Measurements from ENCODE around the gene CARD11.
"Not testable (repeated sequence)": the region's sequence is repeated elsewhere in the genome, so short reads cannot be mapped to it uniquely, and the experiment has no call there.

CARD11 gene

GRCh38 chr7:2958416-2959102 lies 85.1 kb downstream of the CARD11 start:
- H3K36me3 Mint-ChIP-seq (ENCODE audit: insufficient read depth) = peaks cover 47% of the 10 kb centered on the region
- DNase-seq = no peak
- H3K9me3 Mint-ChIP-seq = no peaks in the 10 kb centered on the region
- H3K4me3 Mint-ChIP-seq = no peak overlapping the region
- H3K27me3 Mint-ChIP-seq = no peaks in the 10 kb centered on the region
- peak overlapping the region; percentile 61 to 71 for H3K27ac Mint-ChIP-seq
- no peak for ATAC-seq (replicated peaks)
- peaks cover 43 to 49% of the 10 kb centered on the region in 2 donors for H3K4me1 Mint-ChIP-seq (ENCODE audit: low read depth in 2 of 2)

GRCh38 chr7:2957369-2957727 lies 86.3 kb downstream of the CARD11 start:
- not testable (repeated sequence) for H3K4me3 Mint-ChIP-seq; ATAC-seq (replicated peaks); H3K27me3 Mint-ChIP-seq; H3K9me3 Mint-ChIP-seq; DNase-seq
- H3K27ac Mint-ChIP-seq = peak overlapping the region; percentile 71 to 79
- peaks cover 50% of the 10 kb centered on the region for H3K36me3 Mint-ChIP-seq (ENCODE audit: insufficient read depth)
- H3K4me1 Mint-ChIP-seq (ENCODE audit: low read depth in 2 of 2) = peaks cover 40 to 44% of the 10 kb centered on the region in 2 donors

GRCh38 chr7:2956526-2957368 lies 86.9 kb downstream of the CARD11 start:
- H3K9me3 Mint-ChIP-seq = no peaks in the 10 kb centered on the region
- peak overlapping the region; percentile 71 to 79 for H3K27ac Mint-ChIP-seq
- H3K4me3 Mint-ChIP-seq = no peak overlapping the region
- peaks cover 55% of the 10 kb centered on the region for H3K36me3 Mint-ChIP-seq (ENCODE audit: insufficient read depth)
- peaks cover 40 to 44% of the 10 kb centered on the region in 2 donors for H3K4me1 Mint-ChIP-seq (ENCODE audit: low read depth in 2 of 2)
- H3K27me3 Mint-ChIP-seq = no peaks in the 10 kb centered on the region
- DNase-seq (no peak), ATAC-seq (replicated peaks) (no peak)

GRCh38 chr7:2956076-2956475 lies 87.6 kb downstream of the CARD11 start:
- H3K4me3 Mint-ChIP-seq = no peak overlapping the region
- no peaks in the 10 kb centered on the region for H3K9me3 Mint-ChIP-seq
- peaks cover 62% of the 10 kb centered on the region for H3K36me3 Mint-ChIP-seq (ENCODE audit: insufficient read depth)
- H3K27me3 Mint-ChIP-seq = no peaks in the 10 kb centered on the region
- no peak for ATAC-seq (replicated peaks)
- H3K4me1 Mint-ChIP-seq (ENCODE audit: low read depth in 2 of 2) = peaks cover 43 to 48% of the 10 kb centered on the region in 2 donors
- no peak for DNase-seq
- peak overlapping the region; percentile 71 to 79 for H3K27ac Mint-ChIP-seq

- H3K4me1 Mint-ChIP-seq (ENCODE audit: low read depth in 2 of 2) = peaks cover 45 to 54% of the 10 kb centered on the region in 2 donors
- peak overlapping the region; percentile 56 to 68 for H3K4me3 Mint-ChIP-seq
- DNase-seq (no peak), ATAC-seq (replicated peaks) (no peak)
- H3K27ac Mint-ChIP-seq = peak overlapping the region; percentile 89 to 96
- peaks cover 65% of the 10 kb centered on the region for H3K36me3 Mint-ChIP-seq (ENCODE audit: insufficient read depth)
- H3K27me3 Mint-ChIP-seq = no peaks in the 10 kb centered on the region
- no peaks in the 10 kb centered on the region for H3K9me3 Mint-ChIP-seq
Observed at GRCh38 chr7:2955269-2955668, 88.4 kb downstream of the CARD11 start.

GRCh38 chr7:2954433-2954853 lies 89.2 kb downstream of the CARD11 start:
- Mint-ChIP-seq H3K9me3 (no peaks in the 10 kb centered on the region), H3K36me3 (ENCODE audit: insufficient read depth) (peaks cover 62% of the 10 kb centered on the region), H3K27ac (peak overlapping the region; percentile 89 to 96), H3K27me3 (no peaks in the 10 kb centered on the region), H3K4me3 (peak overlapping the region; percentile 56 to 68), H3K4me1 (ENCODE audit: low read depth in 2 of 2) (peaks cover 44 to 55% of the 10 kb centered on the region in 2 donors)
- ATAC-seq (replicated peaks) = peak; percentile 64
- peak; percentile 18 to 32 (median 31) for DNase-seq

- peak; percentile 27 to 50 (median 47) for DNase-seq
- Mint-ChIP-seq H3K4me3 (peak overlapping the region; percentile 56 to 68), H3K9me3 (no peaks in the 10 kb centered on the region), H3K27me3 (no peaks in the 10 kb centered on the region), H3K4me1 (ENCODE audit: low read depth in 2 of 2) (peaks cover 44 to 62% of the 10 kb centered on the region in 2 donors), H3K27ac (peak overlapping the region; percentile 89 to 96), H3K36me3 (ENCODE audit: insufficient read depth) (peaks cover 58% of the 10 kb centered on the region)
- peak; percentile 86 for ATAC-seq (replicated peaks)
Observed at GRCh38 chr7:2953588-2954407, 89.9 kb downstream of the CARD11 start.

- Mint-ChIP-seq H3K4me1 (ENCODE audit: low read depth in 2 of 2) (peaks cover 48 to 64% of the 10 kb centered on the region in 2 donors), H3K27ac (peak overlapping the region; percentile 89 to 96), H3K4me3 (no peak overlapping the region), H3K36me3 (ENCODE audit: insufficient read depth) (peaks cover 51% of the 10 kb centered on the region), H3K27me3 (no peaks in the 10 kb centered on the region), H3K9me3 (no peaks in the 10 kb centered on the region)
- ATAC-seq (replicated peaks) = no peak
- DNase-seq = no peak
Observed at GRCh38 chr7:2953099-2953498, 90.6 kb downstream of the CARD11 start.

GRCh38 chr7:2952316-2952715 lies 91.4 kb downstream of the CARD11 start:
- no peak overlapping the region for H3K4me3 Mint-ChIP-seq
- DNase-seq = no peak
- H3K4me1 Mint-ChIP-seq (ENCODE audit: low read depth in 2 of 2) = peaks cover 51 to 70% of the 10 kb centered on the region in 2 donors
- no peak for ATAC-seq (replicated peaks)
- H3K27me3 Mint-ChIP-seq = no peaks in the 10 kb centered on the region
- H3K27ac Mint-ChIP-seq = peak overlapping the region; percentile 30 to 96
- H3K36me3 Mint-ChIP-seq (ENCODE audit: insufficient read depth) = peaks cover 47% of the 10 kb centered on the region
- no peaks in the 10 kb centered on the region for H3K9me3 Mint-ChIP-seq

GRCh38 chr7:2950578-2950977 lies 93.1 kb downstream of the CARD11 start:
- Mint-ChIP-seq H3K4me3 (no peak overlapping the region), H3K4me1 (ENCODE audit: low read depth in 2 of 2) (peaks cover 48 to 71% of the 10 kb centered on the region in 2 donors), H3K36me3 (ENCODE audit: insufficient read depth) (peaks cover 49% of the 10 kb centered on the region), H3K27ac (peak overlapping the region; percentile 30 to 73), H3K9me3 (no peaks in the 10 kb centered on the region), H3K27me3 (no peaks in the 10 kb centered on the region)
- DNase-seq (no peak), ATAC-seq (replicated peaks) (no peak)

- ATAC-seq (replicated peaks) = no peak
- H3K36me3 Mint-ChIP-seq (ENCODE audit: insufficient read depth) = peaks cover 54% of the 10 kb centered on the region
Observed at GRCh38 chr7:2948749-2949148, 94.9 kb downstream of the CARD11 start.

GRCh38 chr7:2947058-2947780 lies 96.4 kb downstream of the CARD11 start:
- Mint-ChIP-seq H3K9me3 (no peaks in the 10 kb centered on the region), H3K4me1 (ENCODE audit: low read depth in 2 of 2) (peaks cover 32 to 56% of the 10 kb centered on the region in 2 donors), H3K27me3 (no peaks in the 10 kb centered on the region), H3K27ac (no peak overlapping the region), H3K36me3 (ENCODE audit: insufficient read depth) (peaks cover 64% of the 10 kb centered on the region), H3K4me3 (no peak overlapping the region)
- DNase-seq (no peak), ATAC-seq (replicated peaks) (no peak)

More at GRCh38 chr7:2948749-2949148, 94.9 kb downstream of the CARD11 start:
- H3K4me3 Mint-ChIP-seq = no peak overlapping the region
- peak overlapping the region in 1 of 2 donors; percentile 73 for H3K27ac Mint-ChIP-seq
- H3K4me1 Mint-ChIP-seq (ENCODE audit: low read depth in 2 of 2) = peaks cover 31 to 58% of the 10 kb centered on the region in 2 donors
- DNase-seq = no peak
- no peaks in the 10 kb centered on the region for H3K9me3 Mint-ChIP-seq
- no peaks in the 10 kb centered on the region for H3K27me3 Mint-ChIP-seq

All from effector memory CD8-positive, alpha-beta T cell (primary cell).